Gastrocnemius medialis (tissue), 4 donors: ENCODE data around the gene KLKB1. TPM values are rescaled to one million over a fixed set of nuclear protein-coding genes. Genes with fewer than 3 reads are reported as not detected.
"Not testable (repeated sequence)": the region's sequence is repeated elsewhere in the genome, so short reads cannot be mapped to it uniquely, and the experiment has no call there.

Experiments
- ATAC-seq, 2 donors: fragments of 150-250 bp; one replicate each; pipeline ENCODE4 v1.9.1; 2016
- DNase-seq, 2 donors: peaks; one replicate each; pipeline ENCODE4 v3.0.0-alpha.2; 2019
- H3K27ac ChIP-seq, 4 donors: fragments of 200-600 bp; sonication (generic); 1 replicate in 1 of 4; 2 replicates in 3 of 4; pipeline ENCODE4 v1.5.1; 2016 to 2018; ENCODE audit warnings: mild to moderate bottlenecking in 2 of 4, moderate library complexity in 1 of 4
- H3K27me3 ChIP-seq, 3 donors: fragments of 200-600 bp; sonication (generic) in 2 of 3; 1 replicate in 1 of 3; 2 replicates in 2 of 3; pipeline versions ENCODE4 v1.5.1 to v1.6.0; 2016 to 2019; ENCODE audit warnings: mild to moderate bottlenecking in 1 of 3, moderate library complexity in 1 of 3
- H3K36me3 ChIP-seq, 2 donors: fragments of 200-600 bp; sonication (generic) in 1 of 2; one replicate each; pipeline ENCODE4 v1.5.1; 2017 to 2018
- H3K4me1 ChIP-seq, 2 donors: fragments of 200-600 bp; sonication (generic) in 1 of 2; one replicate each; pipeline ENCODE4 v1.5.1; 2016 to 2017; ENCODE audit warnings: mild to moderate bottlenecking in 2 of 2
- H3K4me3 ChIP-seq, 4 donors: fragments of 200-600 bp; sonication (generic) in 3 of 4; 1 replicate in 1 of 4; 2 replicates in 3 of 4; pipeline ENCODE4 v1.5.1; 2016 to 2019; ENCODE audit warnings: mild to moderate bottlenecking in 2 of 4
- H3K9me3 ChIP-seq, 3 donors: fragments of 200-600 bp; sonication (generic) in 2 of 3; 1 replicate in 1 of 3; 2 replicates in 2 of 3; pipeline ENCODE4 v1.5.1; 2016 to 2019
- CTCF ChIP-seq, 5 experiments: fragments of 450-650 bp in 3 of 5; fragments of 200-600 bp in 2 of 5; sonication (generic) in 2 of 5; IDR thresholded peaks in 4 of 5; conservative IDR thresholded peaks in 1 of 5; 1 replicate in 4 of 5; 2 replicates in 1 of 5; pipeline ENCODE4 v1.5.1; 2016 to 2019; ENCODE audit warnings: antibody characterized with exemption in 5 of 5, mild to moderate bottlenecking in 3 of 5, moderate library complexity in 3 of 5
- POLR2A ChIP-seq, 2 donors: fragments of 450-650 bp; IDR thresholded peaks; one replicate each; pipeline ENCODE4 v1.6.1; 2017; ENCODE audit warnings: antibody characterized with exemption in 2 of 2, mild to moderate bottlenecking in 2 of 2, moderate library complexity in 2 of 2
- in situ Hi-C, 4 donors: fragments of 200-750 bp; cut with MboI; loops; one replicate each; pipeline versions ENCODE4 v1.15.0 to v1.8.0; 2017; ENCODE audit warnings: low sequenced_read_pairs in 4 of 4
- intact Hi-C: fragments of 100-400 bp; cut with DNase I; formaldehyde crosslinking; loops from one replicate; pipeline ENCODE4 v1.15.1; 2023; ENCODE audit warnings: low total_unique reads
- total RNA-seq, 4 donors: library from RNA; depleted of rRNA; stranded (reverse); fragments of >200 nt; gene quantifications; one replicate each; pipeline versions ENCODE4 v1.1.0 to v1.2.3, GENCODE V29; 2016

Gene KLKB1
- total RNA-seq, 4 donors from 2014 or later: 0.20 to 0.40 TPM; not detected in 2

- intact Hi-C loops: no loop called here
- TF ChIP-seq POLR2A (IDR thresholded peaks at IDR 0.05) (no peak), CTCF (IDR thresholded peaks at IDR 0.05 in 4 of 5, conservative IDR thresholded peaks at IDR 0.05 in 1 of 5) (no peak)
- Histone ChIP-seq H3K27ac (no peak overlapping the region), H3K9me3 (no peaks in the 10 kb centered on the region), H3K27me3 (no peaks in the 10 kb centered on the region), H3K4me3 (no peak overlapping the region), H3K36me3 (no peaks in the 10 kb centered on the region), H3K4me1 (no peaks in the 10 kb centered on the region)
- DNase-seq (no peak), ATAC-seq (no peak)
- in situ Hi-C loops: no loop called here
Measured at GRCh38 chr4:186266729-186267456, 39.6 kb downstream of the KLKB1 start.

DNA sequence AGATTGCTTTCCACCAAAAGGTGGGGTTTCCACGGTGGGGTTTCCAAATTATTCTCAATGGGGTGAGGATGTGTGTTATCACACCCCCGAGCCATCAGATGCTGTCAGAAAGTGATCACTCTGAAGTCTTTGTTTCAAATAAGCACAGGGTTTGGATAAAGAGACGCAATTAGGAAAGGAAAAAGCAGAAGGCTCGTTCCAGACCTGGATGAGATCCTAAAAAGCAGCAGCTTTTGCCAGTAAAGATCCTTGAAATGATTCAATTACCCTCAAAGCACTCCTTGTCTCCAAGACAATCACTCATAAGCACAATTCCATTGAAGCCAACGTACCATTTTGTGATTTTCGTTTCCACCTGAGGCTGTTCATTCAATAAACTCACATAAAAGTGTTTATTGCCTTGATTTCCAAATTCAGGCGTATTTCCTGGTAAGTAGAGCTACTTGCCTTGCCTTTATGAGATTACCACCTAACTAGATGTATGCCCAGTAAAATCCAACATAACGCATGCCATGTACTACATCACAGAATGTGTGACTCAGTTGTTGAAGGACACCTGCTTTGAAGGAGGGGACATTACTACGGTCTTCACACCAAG is 43.9 kb downstream of the KLKB1 start:
- in situ Hi-C loops (no loop called here), intact Hi-C loops (no loop called here)
- Histone ChIP-seq H3K4me3 (no peak overlapping the region), H3K36me3 (no peaks in the 10 kb centered on the region), H3K9me3 (no peaks in the 10 kb centered on the region), H3K4me1 (no peaks in the 10 kb centered on the region), H3K27me3 (no peaks in the 10 kb centered on the region), H3K27ac (no peak overlapping the region)
- no peak for TF ChIP-seq CTCF (IDR thresholded peaks at IDR 0.05 in 4 of 5, conservative IDR thresholded peaks at IDR 0.05 in 1 of 5)
- TF ChIP-seq POLR2A (IDR thresholded peaks at IDR 0.05): no peak
- no peak for DNase-seq
- no peak for ATAC-seq

- DNase-seq (no peak), ATAC-seq (no peak)
- Histone ChIP-seq H3K4me1 (no peaks in the 10 kb centered on the region), H3K4me3 (no peak overlapping the region), H3K27me3 (no peaks in the 10 kb centered on the region), H3K27ac (no peak overlapping the region), H3K9me3 (no peaks in the 10 kb centered on the region), H3K36me3 (no peaks in the 10 kb centered on the region)
- in situ Hi-C loops (no loop called here), intact Hi-C loops (no loop called here)
- TF ChIP-seq POLR2A (IDR thresholded peaks at IDR 0.05) (no peak), CTCF (IDR thresholded peaks at IDR 0.05 in 4 of 5, conservative IDR thresholded peaks at IDR 0.05 in 1 of 5) (no peak)
Measured at GRCh38 chr4:186272699-186273391, 45.5 kb downstream of the KLKB1 start.

DNA sequence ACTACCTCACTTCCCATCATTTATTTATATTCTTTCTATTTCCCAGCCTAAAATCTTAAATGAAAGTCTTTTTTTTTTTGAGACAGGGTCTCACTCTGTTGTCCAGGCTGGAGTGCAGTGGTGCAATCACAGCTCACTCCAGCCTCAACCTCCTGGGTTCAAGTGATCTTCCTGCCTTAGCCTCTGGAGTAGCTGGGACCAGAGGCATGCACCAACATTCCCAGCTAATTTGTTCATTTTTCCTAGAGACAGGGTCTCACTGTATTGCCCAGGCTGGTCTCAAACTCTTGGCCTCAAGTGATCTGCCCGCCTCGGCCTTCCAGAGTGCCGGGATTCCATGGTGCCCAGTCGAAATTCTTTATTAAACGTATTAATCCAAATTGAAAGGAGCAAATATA is 46.1 kb downstream of the KLKB1 start:
- in situ Hi-C loops, H3K4me1 ChIP-seq, DNase-seq, H3K27ac ChIP-seq, H3K27me3 ChIP-seq, H3K36me3 ChIP-seq, H3K4me3 ChIP-seq, intact Hi-C loops, H3K9me3 ChIP-seq, ATAC-seq: not testable (repeated sequence)

DNA sequence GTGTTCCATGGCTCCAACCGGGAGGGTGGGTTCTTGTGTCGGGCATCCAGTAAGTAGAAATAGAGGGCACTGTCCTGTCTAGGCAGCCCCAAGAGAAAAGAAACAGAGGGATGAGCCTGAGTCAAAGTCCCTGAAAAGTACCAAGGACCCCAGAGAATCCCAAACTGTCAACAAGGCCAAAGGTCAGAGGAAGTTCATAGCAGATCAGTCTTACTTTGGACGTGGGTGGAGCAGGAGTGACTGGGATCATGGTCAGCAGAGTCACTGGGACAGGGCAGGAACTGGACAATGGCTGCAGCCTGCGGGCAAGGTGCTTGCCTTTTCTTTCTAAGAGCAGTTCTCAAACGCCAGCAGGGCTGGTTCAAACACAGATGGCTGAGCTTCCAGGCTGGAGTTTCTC is 56.0 kb downstream of the KLKB1 start:
- no peaks in the 10 kb centered on the region for H3K36me3 ChIP-seq
- intact Hi-C loops: no loop called here
- in situ Hi-C loops: loop anchor here in 1 of 4 donors (25.0 kb wide), 1 partner anchor 304 kb away; no protein-coding TSS in a partner anchor
- H3K9me3 ChIP-seq: no peaks in the 10 kb centered on the region
- H3K27me3 ChIP-seq: no peaks in the 10 kb centered on the region
- TF ChIP-seq CTCF (IDR thresholded peaks at IDR 0.05 in 4 of 5, conservative IDR thresholded peaks at IDR 0.05 in 1 of 5) (no peak), POLR2A (IDR thresholded peaks at IDR 0.05) (no peak)
- no peak overlapping the region for H3K27ac ChIP-seq
- H3K4me1 ChIP-seq: no peaks in the 10 kb centered on the region
- no peak for ATAC-seq
- H3K4me3 ChIP-seq: no peak overlapping the region
- no peak for DNase-seq
